Measurements from ENCODE around the gene CEP41. TPM values are rescaled to one million over a fixed set of nuclear protein-coding genes. Genes with fewer than 3 reads are reported as not detected.

Gene CEP41
- total RNA-seq, 1 donor from 2014 or later, result 3.5 TPM

GRCh38 chr7:130356121-130356875 is 84.5 kb downstream of the CEP41 start:
- ATAC-seq (peak; percentile 25), DNase-seq (ENCODE audit: low spot score) (no peak)

GRCh38 chr7:130353196-130353595 is 87.6 kb downstream of the CEP41 start:
- DNase-seq (ENCODE audit: low spot score) (peak; percentile 30), ATAC-seq (no peak)

DNA sequence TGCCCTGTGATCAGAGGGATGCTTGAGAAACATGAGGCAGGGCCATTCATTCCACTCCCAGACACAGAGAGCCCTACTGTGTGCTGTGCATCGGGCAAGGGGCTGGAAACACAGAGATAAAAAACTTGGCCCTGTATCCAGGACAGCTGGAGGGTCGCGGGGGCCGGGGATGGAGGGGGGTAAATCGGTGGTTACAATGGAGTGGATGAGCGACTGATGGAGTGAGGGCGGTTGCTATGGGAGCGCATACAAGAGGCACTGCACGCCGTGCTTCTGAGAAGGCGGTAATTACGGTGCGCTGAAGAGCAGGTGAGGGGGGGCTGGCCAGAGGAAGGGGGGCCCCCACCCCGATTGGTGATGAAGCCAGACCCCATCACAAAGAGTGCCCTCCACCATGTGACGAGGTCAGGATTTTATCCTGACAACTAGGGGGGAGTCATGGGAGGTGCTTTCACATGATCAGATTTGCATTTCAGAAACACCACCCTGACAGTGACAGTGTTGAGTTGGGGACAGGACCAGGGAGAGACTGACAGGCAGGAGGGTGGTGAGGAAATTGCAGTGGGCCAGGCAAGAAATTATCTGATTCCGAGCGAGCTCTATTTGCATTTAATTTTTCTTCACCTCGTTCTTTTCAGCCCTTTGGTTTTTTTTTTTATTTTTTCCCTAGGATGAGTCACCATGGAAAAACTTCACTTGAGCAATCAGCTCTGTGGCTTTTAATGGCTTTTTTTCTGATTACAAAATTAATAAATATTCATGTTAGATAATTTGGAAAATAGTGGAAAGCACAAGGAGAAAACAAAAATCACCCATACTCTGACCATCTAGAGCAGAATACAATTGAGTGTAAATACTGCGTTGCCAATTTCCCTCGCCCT is 88.4 kb downstream of the CEP41 start:
- ATAC-seq, result no peak
- DNase-seq (ENCODE audit: low spot score), result no peak

DNA sequence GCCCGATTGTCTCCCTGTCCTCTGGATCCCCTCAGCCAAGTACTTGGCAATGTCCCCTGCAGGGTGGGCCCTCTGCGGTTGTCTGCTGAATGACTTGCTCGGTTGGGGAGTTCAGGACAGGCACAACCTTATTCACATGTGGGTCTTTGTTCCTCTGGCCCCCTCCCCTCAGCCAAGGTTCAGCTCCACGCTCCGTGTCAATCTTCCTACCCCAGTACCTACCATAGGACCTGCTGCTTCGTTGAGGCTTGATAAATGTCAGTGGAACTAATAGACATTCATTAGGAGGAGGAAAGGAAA is 89.1 kb downstream of the CEP41 start:
- DNase-seq (ENCODE audit: low spot score) (no peak), ATAC-seq (no peak)

- ATAC-seq (peak; percentile 59), DNase-seq (ENCODE audit: low spot score) (peak; percentile 42)
Observed at GRCh38 chr7:130350945-130351790, 89.6 kb downstream of the CEP41 start.

GRCh38 chr7:130349911-130350782 is 90.7 kb downstream of the CEP41 start:
- DNase-seq (ENCODE audit: low spot score) (no peak), ATAC-seq (no peak)

GRCh38 chr7:130346941-130347340 is 93.9 kb downstream of the CEP41 start:
- DNase-seq (ENCODE audit: low spot score) (peak; percentile 39), ATAC-seq (no peak)

DNA sequence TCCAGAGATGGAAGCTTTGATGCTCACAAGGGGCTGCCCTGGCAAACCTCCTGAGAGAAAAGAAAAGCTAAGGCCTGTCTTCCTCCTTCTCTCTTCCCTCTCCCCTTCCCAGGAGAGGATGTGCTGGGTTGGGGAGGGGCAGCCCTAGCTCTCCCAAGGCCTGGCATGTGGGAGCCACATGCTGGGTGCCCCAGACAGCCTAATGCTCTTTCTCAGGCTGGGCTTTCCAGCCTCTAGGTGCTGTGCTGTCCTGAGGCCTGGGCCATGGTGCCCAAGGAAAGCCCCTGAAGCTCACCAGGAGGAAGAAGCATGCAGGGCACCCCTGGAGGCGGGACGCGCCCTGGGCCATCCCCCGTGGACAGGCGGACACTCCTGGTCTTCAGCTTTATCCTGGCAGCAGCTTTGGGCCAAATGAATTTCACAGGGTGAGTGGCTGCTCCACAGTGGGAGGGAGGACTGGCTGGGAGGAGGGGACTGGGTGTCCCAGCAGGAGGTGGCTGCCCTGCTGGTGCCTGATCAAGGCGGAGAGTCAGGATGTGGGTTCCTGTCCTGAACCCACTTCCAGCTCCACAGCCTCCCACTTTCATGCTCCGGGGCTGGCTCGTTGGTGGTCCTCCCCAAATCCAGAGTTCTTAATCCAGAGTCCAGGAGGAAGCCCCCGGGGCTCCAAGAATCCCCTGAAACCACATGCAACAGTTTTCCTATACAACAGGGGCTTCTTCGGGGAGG is 94.5 kb downstream of the CEP41 start:
- DNase-seq (ENCODE audit: low spot score), result no peak
- ATAC-seq, result no peak

GRCh38 chr7:130345725-130346124 is 95.1 kb downstream of the CEP41 start:
- ATAC-seq (no peak), DNase-seq (ENCODE audit: low spot score) (no peak)

- ATAC-seq (no peak), DNase-seq (ENCODE audit: low spot score) (no peak)
Observed at GRCh38 chr7:130345136-130345535, 95.7 kb downstream of the CEP41 start.

DNA sequence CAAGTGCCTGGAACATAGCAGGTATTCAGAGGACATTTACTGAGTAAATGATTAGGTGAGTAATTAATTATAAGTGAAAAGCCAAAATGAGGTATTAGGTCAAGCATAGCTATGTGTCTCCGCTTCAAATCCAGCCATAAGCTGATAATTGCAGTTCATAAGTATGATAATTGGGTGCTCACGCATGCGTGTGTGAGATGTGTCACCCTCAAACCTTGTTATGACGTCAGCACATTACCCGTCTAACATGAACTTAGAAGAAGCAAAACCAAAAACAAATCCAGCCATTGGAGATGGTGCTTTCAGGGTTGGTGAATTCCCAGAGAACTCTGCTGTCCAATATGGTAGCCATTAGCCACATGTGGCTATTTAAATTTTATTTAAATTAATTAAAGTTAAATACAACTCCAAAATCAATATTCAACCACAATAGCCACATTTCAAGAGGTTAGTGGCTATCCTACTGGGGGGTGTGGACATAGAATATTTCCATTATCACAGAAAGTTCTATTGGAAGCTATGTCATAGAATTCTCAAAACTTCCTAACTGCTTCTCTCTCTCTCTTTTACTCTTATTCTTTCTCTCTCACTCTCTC is 96.4 kb downstream of the CEP41 start, which contains the start of gene CPA5:
Gene CPA5, plus strand, starts transcription at position 546 of the 596 bp plus-strand sequence. CDS start 1,670 bp downstream, outside the sequence.
- DNase-seq (ENCODE audit: low spot score) (no peak), ATAC-seq (no peak)

Other genes starting within 250 kb of the CEP41 start
- 7.5 TPM for gene TMEM209, start 235.6 kb downstream of the CEP41 start, total RNA-seq
- not detected for gene SSMEM1, start 233.2 kb downstream of the CEP41 start, total RNA-seq
- gene CPA2, start 174.2 kb downstream of the CEP41 start, total RNA-seq, result 1.9 TPM
- gene CPA4, start 147.9 kb downstream of the CEP41 start, total RNA-seq, result not detected
- not detected for gene CPA5, start 96.2 kb downstream of the CEP41 start, total RNA-seq
- 16.8 TPM for gene CPA1, start 60.5 kb downstream of the CEP41 start, total RNA-seq
- gene MEST, start 51.1 kb upstream of the CEP41 start, total RNA-seq, result 44.4 TPM
- 5.4 TPM for gene COPG2, start 227.7 kb upstream of the CEP41 start, total RNA-seq
- not detected for gene TSGA13, start 245.5 kb upstream of the CEP41 start, total RNA-seq

Data from left lobe of liver (tissue), 2 donors.